ENCODE data around the gene NOD2. TPM values are rescaled to one million over a fixed set of nuclear protein-coding genes. Genes with fewer than 3 reads are reported as not detected.
A peak's percentile ranks its signal among the peaks of the same experiment; 100 is the strongest.

NOD2 gene
- total RNA-seq, 1 donor from 2014 or later: 0.12 TPM

DNA sequence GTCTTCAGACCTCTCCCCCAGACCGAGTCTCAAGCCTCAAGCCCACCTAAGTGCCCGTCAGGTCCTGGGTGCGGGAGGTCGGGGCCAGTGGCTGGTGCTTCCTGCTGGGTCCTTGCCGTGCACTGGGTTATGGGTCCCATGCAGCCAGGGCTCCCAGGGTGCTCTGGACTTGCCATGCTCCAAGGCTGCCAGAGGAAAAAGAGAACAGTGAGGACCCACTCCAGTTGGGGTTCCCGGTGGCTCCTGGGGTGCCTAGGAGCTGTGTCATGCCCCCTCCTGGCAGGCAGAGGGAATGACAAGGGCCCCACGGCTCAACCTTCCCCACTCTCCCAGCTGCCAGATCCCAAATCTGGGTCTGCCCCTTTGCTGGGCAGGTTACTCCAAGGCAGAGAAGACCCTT, 16.1 kb upstream of the NOD2 start:
- H3K4me3 ChIP-seq (ENCODE audit: low read depth, low read length): no peak overlapping the region
- TF ChIP-seq, protein P1, sequence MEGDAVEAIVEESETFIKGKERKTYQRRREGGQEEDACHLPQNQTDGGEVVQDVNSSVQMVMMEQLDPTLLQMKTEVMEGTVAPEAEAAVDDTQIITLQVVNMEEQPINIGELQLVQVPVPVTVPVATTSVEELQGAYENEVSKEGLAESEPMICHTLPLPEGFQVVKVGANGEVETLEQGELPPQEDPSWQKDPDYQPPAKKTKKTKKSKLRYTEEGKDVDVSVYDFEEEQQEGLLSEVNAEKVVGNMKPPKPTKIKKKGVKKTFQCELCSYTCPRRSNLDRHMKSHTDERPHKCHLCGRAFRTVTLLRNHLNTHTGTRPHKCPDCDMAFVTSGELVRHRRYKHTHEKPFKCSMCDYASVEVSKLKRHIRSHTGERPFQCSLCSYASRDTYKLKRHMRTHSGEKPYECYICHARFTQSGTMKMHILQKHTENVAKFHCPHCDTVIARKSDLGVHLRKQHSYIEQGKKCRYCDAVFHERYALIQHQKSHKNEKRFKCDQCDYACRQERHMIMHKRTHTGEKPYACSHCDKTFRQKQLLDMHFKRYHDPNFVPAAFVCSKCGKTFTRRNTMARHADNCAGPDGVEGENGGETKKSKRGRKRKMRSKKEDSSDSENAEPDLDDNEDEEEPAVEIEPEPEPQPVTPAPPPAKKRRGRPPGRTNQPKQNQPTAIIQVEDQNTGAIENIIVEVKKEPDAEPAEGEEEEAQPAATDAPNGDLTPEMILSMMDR (conservative IDR thresholded peaks at IDR 0.05; ENCODE audit: low read depth, low read length): peak; percentile 47
- no peak for DNase-seq (ENCODE audit: low read depth)

DNA sequence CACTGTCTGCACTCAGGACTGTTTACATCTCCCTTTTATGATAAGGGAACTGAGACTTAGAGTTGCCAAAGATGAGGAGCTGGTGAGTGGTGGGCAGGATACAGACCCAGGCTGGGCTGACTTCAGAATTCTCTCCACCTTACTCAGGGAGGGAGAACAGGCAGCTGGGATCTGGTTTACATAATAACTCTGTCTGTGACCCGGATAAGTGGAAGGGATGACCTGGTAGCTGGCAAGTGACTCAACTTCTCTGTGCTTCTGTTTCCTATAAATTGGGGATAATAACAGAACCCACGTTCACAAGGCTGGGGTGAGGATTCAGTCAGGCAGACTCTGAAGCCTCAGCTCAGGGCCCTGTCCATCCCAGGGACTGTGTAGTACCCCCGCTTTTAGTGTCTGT, 14.9 kb upstream of the NOD2 start:
- TF ChIP-seq, protein P1 (conservative IDR thresholded peaks at IDR 0.05; ENCODE audit: low read depth, low read length): no peak
- no peak for DNase-seq (ENCODE audit: low read depth)
- H3K4me3 ChIP-seq (ENCODE audit: low read depth, low read length): no peak overlapping the region

DNA sequence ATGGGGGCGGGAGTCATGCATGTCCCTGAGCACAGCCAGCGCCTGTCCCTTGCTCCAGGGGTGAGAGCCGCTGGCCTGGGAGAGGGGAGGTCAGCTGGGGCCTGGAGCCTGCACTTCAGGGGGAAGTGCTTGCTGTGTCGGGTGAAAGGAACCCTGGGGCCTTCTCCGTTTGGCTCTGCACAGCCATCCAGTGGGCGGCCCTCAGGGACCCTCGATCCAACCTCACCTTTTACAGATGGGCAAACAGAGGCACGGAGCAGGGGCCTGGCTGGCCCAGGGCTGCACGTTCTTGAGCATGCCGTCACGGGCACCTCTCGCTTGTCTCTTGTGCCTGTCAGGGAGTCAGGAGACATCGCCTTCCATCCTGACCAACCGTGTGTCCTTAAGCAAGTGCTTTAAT, 14.1 kb upstream of the NOD2 start:
- DNase-seq (ENCODE audit: low read depth): no peak
- TF ChIP-seq, protein P1 (conservative IDR thresholded peaks at IDR 0.05; ENCODE audit: low read depth, low read length): no peak
- H3K4me3 ChIP-seq (ENCODE audit: low read depth, low read length): no peak overlapping the region

DNA sequence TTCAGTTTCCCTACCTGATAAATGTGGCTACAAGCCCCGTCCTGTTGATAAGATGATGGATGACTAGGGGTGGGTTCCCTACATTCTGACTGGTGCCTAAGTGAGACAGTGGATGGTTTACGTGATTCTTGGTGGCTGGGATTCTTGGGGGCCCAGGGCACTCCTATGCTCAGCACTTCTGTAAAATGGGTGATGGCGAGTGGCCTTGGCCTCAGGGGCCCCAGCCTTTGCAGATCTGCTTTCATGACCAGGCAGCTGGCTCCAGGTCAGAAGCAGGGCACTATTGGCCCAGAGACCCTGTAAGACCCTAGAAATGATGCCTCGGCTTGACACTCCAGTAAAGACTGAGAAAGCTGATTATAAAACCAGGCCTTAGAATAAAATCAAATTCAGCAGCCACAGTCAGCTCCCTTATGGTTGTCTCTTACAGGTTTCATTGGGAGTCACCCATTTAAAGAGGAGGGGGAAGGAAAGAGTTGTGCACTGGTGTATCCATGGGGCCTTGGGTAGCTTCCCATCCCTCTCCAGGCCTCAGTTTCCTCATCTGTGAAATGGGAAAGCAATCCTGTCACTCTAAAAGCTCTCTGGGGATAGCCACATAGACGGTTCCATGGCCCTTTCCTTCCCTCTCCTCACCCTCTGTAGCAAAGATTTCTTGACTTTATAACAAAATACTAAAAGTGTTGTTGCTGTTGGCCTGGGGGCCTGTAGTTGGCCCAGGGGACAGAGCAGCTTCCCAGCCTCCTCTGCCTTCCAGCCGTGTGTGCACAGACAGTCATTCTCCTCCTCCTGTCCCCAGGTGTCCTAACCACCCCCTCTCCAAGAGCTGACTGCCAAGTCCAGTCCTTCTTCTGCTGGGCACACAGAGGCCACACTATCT, 13.5 kb upstream of the NOD2 start:
- TF ChIP-seq, protein P1 (conservative IDR thresholded peaks at IDR 0.05; ENCODE audit: low read depth, low read length): no peak
- H3K4me3 ChIP-seq (ENCODE audit: low read depth, low read length): no peak overlapping the region
- DNase-seq (ENCODE audit: low read depth): no peak

DNA sequence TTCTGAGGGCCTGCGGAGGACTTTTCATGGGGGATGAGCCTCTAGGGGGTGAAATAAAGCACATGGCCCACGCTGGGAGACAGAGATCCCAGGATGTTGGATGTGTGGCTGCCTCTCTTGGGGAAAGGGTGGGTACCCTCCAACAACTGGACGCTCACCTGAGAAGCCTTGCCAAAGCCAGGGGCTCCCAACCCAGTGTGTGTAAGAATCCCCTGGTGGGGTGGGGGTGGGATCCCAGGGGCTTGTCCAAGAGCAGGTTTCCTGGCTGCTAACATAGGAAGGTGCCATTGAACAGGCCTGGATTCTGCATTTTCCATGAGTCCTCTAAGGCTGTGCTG, 12.9 kb upstream of the NOD2 start:
- TF ChIP-seq, protein P1 (conservative IDR thresholded peaks at IDR 0.05; ENCODE audit: low read depth, low read length): no peak
- no peak for DNase-seq (ENCODE audit: low read depth)
- H3K4me3 ChIP-seq (ENCODE audit: low read depth, low read length): no peak overlapping the region

DNA sequence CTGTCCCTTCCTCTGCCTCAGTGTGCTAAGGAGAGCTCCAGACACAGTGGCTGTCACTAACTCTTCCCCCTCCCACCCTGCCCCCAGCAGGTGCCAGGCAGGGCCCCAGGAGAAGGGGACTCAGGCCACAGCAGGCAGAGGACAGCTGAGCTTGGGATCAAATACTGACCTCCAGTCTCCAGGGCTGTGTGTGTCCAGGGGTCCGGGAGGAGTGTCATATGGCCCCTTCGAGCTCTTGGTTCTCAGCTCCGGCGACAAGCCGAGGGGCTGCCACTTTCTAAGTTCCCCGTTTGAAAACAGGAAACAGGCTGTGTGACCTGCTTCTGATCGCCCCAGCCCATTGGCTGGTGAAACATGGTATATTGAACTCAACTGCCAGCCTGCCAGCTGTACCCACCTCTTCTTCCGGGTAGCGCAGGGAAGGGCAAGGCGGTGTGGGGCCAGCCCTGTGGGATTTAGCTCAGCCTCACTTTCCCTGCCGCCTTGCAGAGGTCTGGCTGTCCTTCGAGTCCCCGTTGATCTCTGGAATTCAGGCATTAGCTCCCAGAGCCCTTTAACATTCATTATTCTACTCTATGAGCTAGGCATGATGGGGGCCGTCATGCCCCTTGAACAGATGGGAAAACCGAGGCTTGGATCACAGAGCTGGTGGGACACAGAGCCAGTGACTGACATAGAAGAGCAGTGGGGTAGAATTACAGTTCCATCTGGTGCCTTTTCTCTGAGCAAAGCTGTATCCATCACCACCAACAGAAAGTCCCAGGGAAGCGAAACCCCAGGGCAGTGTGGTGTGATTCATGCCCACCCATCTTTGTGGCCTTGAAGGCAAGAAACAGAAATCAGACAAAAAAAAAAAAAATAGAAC, 12.2 kb upstream of the NOD2 start, which contains the start of gene SNX20:
Gene SNX20, minus strand, starts transcription at position 292 of the 865 bp plus-strand sequence. CDS start 3,786 bp downstream, outside the sequence.
- DNase-seq (ENCODE audit: low read depth): no peak
- no peak within 1 kb of the TSS for H3K4me3 ChIP-seq (ENCODE audit: low read depth, low read length)
- TF ChIP-seq, protein P1 (conservative IDR thresholded peaks at IDR 0.05; ENCODE audit: low read depth, low read length): no peak
